Measurements from ENCODE around the gene GRB2. TPM values are rescaled to one million over a fixed set of nuclear protein-coding genes. Genes with fewer than 3 reads are reported as not detected.

GRB2 gene
- total and polyA plus RNA-seq, 10 of the 15 experiments (the other 5 are each of a cell fraction or from before 2014, with no cell fraction given) = 113 to 268 (median 158) TPM

- POLR2A ChIA-PET = interaction anchor here (1.3 kb wide), 1 partner anchor 9 kb away, joined by 3 read pairs; no protein-coding TSS in a partner anchor
These were observed 118.3 kb downstream of the GRB2 start for GRCh38 chr17:75287221-75287620.

GRCh38 chr17:75285123-75285522 lies 120.4 kb downstream of the GRB2 start:
- ATAC-seq (no peak), FAIRE-seq (no peak), DNase-seq (ENCODE audit: low read depth, low spot score) (no peak)
- no peak overlapping the region for H3K9ac ChIP-seq (ENCODE audit: control insufficient read depth, insufficient read depth, low read length)
- no peaks in the 10 kb centered on the region for H3K9me3 ChIP-seq (replicated peaks; ENCODE audit: control insufficient read depth, insufficient read depth, low read length)
- peaks cover 13 to 24% of the 10 kb centered on the region in 2 experiments for H3K36me3 ChIP-seq (ENCODE audit: control insufficient read depth in 2 of 2, insufficient read depth in 2 of 2, low read length in 1 of 2)
- intact Hi-C loops (cut with micrococcal nuclease; ENCODE audit: unreplicated experiment) (loop anchor here (5.0 kb wide), 1 partner anchor 37 kb away; no protein-coding TSS in a partner anchor), in situ Hi-C loops (cut with MboI) (no loop called here)
- no peak overlapping the region for H3K27ac ChIP-seq (ENCODE audit: control insufficient read depth, insufficient read depth)
- H2AFZ ChIP-seq (ENCODE audit: control insufficient read depth, low read depth, low read length) = no peak overlapping the region
- no peaks in the 10 kb centered on the region for H3K27me3 ChIP-seq (replicated peaks in 1 of 2; ENCODE audit: control insufficient read depth in 2 of 2, insufficient read depth in 2 of 2, low read length in 1 of 2)
- RAD21 ChIA-PET (ENCODE audit: unreplicated experiment) = no interaction called here
- H4K20me1 ChIP-seq (ENCODE audit: control insufficient read depth, insufficient read depth) = no peaks in the 10 kb centered on the region; the same call in 1 of the 2 replicates
- POLR2A ChIA-PET = interaction anchor here (0.6 to 1.2 kb wide), 3 partner anchors 8 to 423 kb away, joined by 4 to 6 read pairs (median 4); partner anchors contain the start of gene MIF4GD
- WGBS (ENCODE audit: insufficient coverage, insufficient replicate concordance, low lambda C conversion rate, missing lambda C conversion rate) = 78% methylated on average over 6 of the region's 6 CpGs
- H3K4me1 ChIP-seq (ENCODE audit: control insufficient read depth, insufficient read depth, low read length) = peaks cover 3% of the 10 kb centered on the region
- SMC1A ChIA-PET (ENCODE audit: uncharacterized antibody, unreplicated experiment) = interaction anchor here (1.1 to 1.9 kb wide), 2 partner anchors 10 to 13 kb away, joined by 4 read pairs; partner anchors contain the start of gene MIF4GD
- no peak overlapping the region for H3K4me3 ChIP-seq
- H3K79me2 ChIP-seq (ENCODE audit: control insufficient read depth, insufficient read depth, low read length) = peaks cover 33% of the 10 kb centered on the region
- CTCF ChIA-PET = interaction anchor here (0.7 to 1.6 kb wide), 3 partner anchors 13 to 323 kb away, joined by 3 to 9 read pairs (median 3); partner anchors contain the start of gene MIF4GD
- no peak overlapping the region for H3K4me2 ChIP-seq (ENCODE audit: control insufficient read depth, insufficient read depth)
- BruUV-seq (replicated peaks) = no TSS peak
- TF ChIP-seq USF2 (IDR thresholded peaks at IDR 0.05; ENCODE audit: borderline replicate concordance, low read depth, low read length) (no peak), ZNF622 (IDR thresholded peaks at IDR 0.05) (no peak), NR2C1 (IDR thresholded peaks at IDR 0.05) (no peak), HSF1 (IDR thresholded peaks at IDR 0.05; ENCODE audit: low read depth, low read length) (no peak), POLR2AphosphoS2 (IDR thresholded peaks at IDR 0.05; ENCODE audit: low read depth, low read length) (no peak), ZNF207 (IDR thresholded peaks at IDR 0.05; ENCODE audit: borderline replicate concordance) (no peak), MYB (IDR thresholded peaks at IDR 0.05; ENCODE audit: borderline replicate concordance, low read depth, low read length) (no peak), ZNF274 (IDR thresholded peaks at IDR 0.05; ENCODE audit: insufficient read depth, insufficient read length) (no peak), DPF2 (IDR thresholded peaks at IDR 0.05) (no peak), CHD1 (IDR thresholded peaks at IDR 0.05; ENCODE audit: low read depth, low read length) (no peak), SUZ12 (IDR thresholded peaks at IDR 0.05; ENCODE audit: unreplicated experiment) (no peak)

More at GRCh38 chr17:75287221-75287620, 118.3 kb downstream of the GRB2 start:
- RAD21 ChIA-PET (ENCODE audit: unreplicated experiment) = no interaction called here
- no peak for FAIRE-seq
- Histone ChIP-seq H3K9me3 (replicated peaks; ENCODE audit: control insufficient read depth, insufficient read depth, low read length) (no peaks in the 10 kb centered on the region), H3K79me2 (ENCODE audit: control insufficient read depth, insufficient read depth, low read length) (peaks cover 33% of the 10 kb centered on the region), H3K4me1 (ENCODE audit: control insufficient read depth, insufficient read depth, low read length) (peaks cover 20% of the 10 kb centered on the region), H2AFZ (ENCODE audit: control insufficient read depth, low read depth, low read length) (no peak overlapping the region), H3K27ac (ENCODE audit: control insufficient read depth, insufficient read depth) (no peak overlapping the region), H3K4me2 (ENCODE audit: control insufficient read depth, insufficient read depth) (peak overlapping the region; percentile 89), H3K36me3 (ENCODE audit: control insufficient read depth in 2 of 2, insufficient read depth in 2 of 2, low read length in 1 of 2) (peaks cover 13 to 16% of the 10 kb centered on the region in 2 experiments), H3K4me3 (peak overlapping the region; percentile 91), H3K9ac (ENCODE audit: control insufficient read depth, insufficient read depth, low read length) (peak overlapping the region; percentile 66; the same call in 1 of the 2 replicates), H4K20me1 (ENCODE audit: control insufficient read depth, insufficient read depth) (no peaks in the 10 kb centered on the region; the same call in 1 of the 2 replicates), H3K27me3 (replicated peaks in 1 of 2; ENCODE audit: control insufficient read depth in 2 of 2, insufficient read depth in 2 of 2, low read length in 1 of 2) (no peaks in the 10 kb centered on the region)
- CTCF ChIA-PET = interaction anchor here (0.9 to 2.8 kb wide), 3 partner anchors 16 to 125 kb away, joined by 4 to 46 read pairs (median 5); partner anchors contain the start of gene MIF4GD
- DNase-seq (ENCODE audit: low read depth, low spot score) = no peak
- SMC1A ChIA-PET (ENCODE audit: uncharacterized antibody, unreplicated experiment) = interaction anchor here (2.3 kb wide), 1 partner anchor 15 kb away, joined by 7 read pairs; no protein-coding TSS in a partner anchor
- BruUV-seq (replicated peaks) = no TSS peak
- no peak for TF ChIP-seq MYC (IDR thresholded peaks at IDR 0.05; ENCODE audit: insufficient read depth, insufficient read length, insufficient replicate concordance, low read length, severe bottlenecking)
- no peak for TF ChIP-seq RFX5 (IDR thresholded peaks at IDR 0.05; ENCODE audit: low read depth, low read length)
- ATAC-seq = no peak
- intact Hi-C loops (cut with micrococcal nuclease; ENCODE audit: unreplicated experiment) = loop anchor here (5.0 kb wide), 1 partner anchor 35 kb away; no protein-coding TSS in a partner anchor
- 77% methylated on average over 9 of the region's 9 CpGs for WGBS (ENCODE audit: insufficient coverage, insufficient replicate concordance, low lambda C conversion rate, missing lambda C conversion rate)
- in situ Hi-C loops (cut with MboI) = no loop called here

Measured in GM12878 (cell line).